SK-N-SH treated with all-trans-retinoic acid at 6 μM for 48 hours (cell line): ENCODE results near the gene IZUMO2.
"Not testable (repeated sequence)": the region's sequence is repeated elsewhere in the genome, so short reads cannot be mapped to it uniquely, and the experiment has no call there.

Source experiments
- CSDC2 ChIP-seq: fragments of 250-450 bp; sonication (Bioruptor Pico); IDR thresholded peaks from 2 replicates; pipeline ENCODE4 v1.5.0; 2020; ENCODE audit warnings: mild to moderate bottlenecking, moderate library complexity
- ISL1 ChIP-seq: fragments of 250-450 bp; sonication (Bioruptor Pico); IDR thresholded peaks from 2 replicates; pipeline ENCODE4 v2.1.2; 2022; ENCODE audit warnings: mild to moderate bottlenecking, moderate library complexity
- OSR1 ChIP-seq: fragments of 250-450 bp; sonication (Bioruptor Pico); IDR thresholded peaks from 2 replicates; pipeline ENCODE4 v1.8.0; 2022; ENCODE audit warnings: moderate library complexity, mild to moderate bottlenecking, inconsistent platforms
- PATZ1 ChIP-seq: fragments of 250-450 bp; sonication (Bioruptor Pico); IDR thresholded peaks from 2 replicates; pipeline ENCODE4 v1.8.0; 2020; ENCODE audit warnings: mild to moderate bottlenecking, moderate library complexity, borderline replicate concordance
- PPARA ChIP-seq: fragments of 250-450 bp; sonication (Bioruptor Pico); IDR thresholded peaks from 2 replicates; pipeline ENCODE4 v1.5.0; 2020; ENCODE audit warnings: mild to moderate bottlenecking, borderline replicate concordance
- TSHZ2 ChIP-seq: fragments of 250-450 bp; sonication (Bioruptor Pico); IDR thresholded peaks from 2 replicates; pipeline ENCODE4 v1.5.0; 2020; ENCODE audit warnings: mild to moderate bottlenecking, moderate library complexity
- ZC3H10 ChIP-seq: fragments of 250-450 bp; sonication (Bioruptor Pico); IDR thresholded peaks from 2 replicates; pipeline ENCODE4 v1.5.1; 2021; ENCODE audit warnings: mild to moderate bottlenecking, moderate library complexity
- ZFP3 ChIP-seq: fragments of 250-450 bp; sonication (Bioruptor Pico); IDR thresholded peaks from 2 replicates; pipeline ENCODE4 v1.5.0; 2020; ENCODE audit warnings: mild to moderate bottlenecking, moderate library complexity
- ZFP30 ChIP-seq: fragments of 450-650 bp; formaldehyde crosslinking; IDR thresholded peaks from 2 replicates; pipeline ENCODE4 v1.5.0; 2022; ENCODE audit warnings: mild to moderate bottlenecking, moderate library complexity

- not testable (repeated sequence) for TF ChIP-seq CSDC2; ZFP3 (CRISPR knock-in tag); PPARA (CRISPR knock-in tag); ZFP30; ZC3H10 (CRISPR knock-in tag); OSR1 (CRISPR knock-in tag); TSHZ2 (CRISPR knock-in tag); ISL1 (CRISPR knock-in tag); PATZ1
Observed at GRCh38 chr19:50140118-50140845, 22.8 kb downstream of the IZUMO2 start.
